ENCODE results near the gene CMTM1.
A peak's percentile ranks its signal among the peaks of the same experiment; 100 is the strongest.

The CMTM1 gene

GRCh38 chr16:66581246-66581952 lies 15.2 kb downstream of the CMTM1 start:
- no peaks in the 10 kb centered on the region for H3F3A ChIP-seq (ENCODE audit: low read depth)
- no peaks in the 10 kb centered on the region for H3K79me2 ChIP-seq (ENCODE audit: insufficient read depth, low read length)
- TF ChIP-seq CTCF (conservative IDR thresholded peaks at IDR 0.05; ENCODE audit: low read length) (no peak), EZH2phosphoT487 (IDR thresholded peaks at IDR 0.05; ENCODE audit: borderline replicate concordance) (no peak)
- H3K4me2 ChIP-seq (ENCODE audit: low read depth, low read length, poor library complexity, severe bottlenecking) = no peak overlapping the region
- H3K36me3 ChIP-seq (ENCODE audit: insufficient read depth, low read length) = no peaks in the 10 kb centered on the region
- H4K20me1 ChIP-seq (ENCODE audit: insufficient read depth, low read length, poor library complexity, severe bottlenecking) = no peaks in the 10 kb centered on the region
- H3K4me1 ChIP-seq (ENCODE audit: insufficient read depth, low read length, poor library complexity, severe bottlenecking) = peaks cover 20% of the 10 kb centered on the region
- no peaks in the 10 kb centered on the region for H3K9me3 ChIP-seq (ENCODE audit: insufficient read depth, low read depth, low read length)
- H3K4me3 ChIP-seq (ENCODE audit: low read length, poor library complexity, severe bottlenecking) = no peak overlapping the region
- no peaks in the 10 kb centered on the region for H3K27me3 ChIP-seq (ENCODE audit: insufficient read depth, low read length, poor library complexity, severe bottlenecking)
- no peak overlapping the region for H3K9ac ChIP-seq (ENCODE audit: low read depth, low read length, poor library complexity, severe bottlenecking)
- no peak overlapping the region for H2AFZ ChIP-seq (ENCODE audit: low read length)
- no peaks in the 10 kb centered on the region for H3K9me2 ChIP-seq (replicated peaks; ENCODE audit: low read depth, low read length)

- Histone ChIP-seq H3K36me3 (ENCODE audit: insufficient read depth, low read length) (no peaks in the 10 kb centered on the region), H3K4me2 (ENCODE audit: low read depth, low read length, poor library complexity, severe bottlenecking) (no peak overlapping the region), H3K27me3 (ENCODE audit: insufficient read depth, low read length, poor library complexity, severe bottlenecking) (no peaks in the 10 kb centered on the region), H2AFZ (ENCODE audit: low read length) (no peak overlapping the region), H4K20me1 (ENCODE audit: insufficient read depth, low read length, poor library complexity, severe bottlenecking) (no peaks in the 10 kb centered on the region), H3K9me3 (ENCODE audit: insufficient read depth, low read depth, low read length) (no peaks in the 10 kb centered on the region), H3K4me1 (ENCODE audit: insufficient read depth, low read length, poor library complexity, severe bottlenecking) (peaks cover 16% of the 10 kb centered on the region), H3K9ac (ENCODE audit: low read depth, low read length, poor library complexity, severe bottlenecking) (no peak overlapping the region), H3K79me2 (ENCODE audit: insufficient read depth, low read length) (no peaks in the 10 kb centered on the region), H3F3A (ENCODE audit: low read depth) (no peaks in the 10 kb centered on the region), H3K4me3 (ENCODE audit: low read length, poor library complexity, severe bottlenecking) (no peak overlapping the region), H3K9me2 (replicated peaks; ENCODE audit: low read depth, low read length) (no peaks in the 10 kb centered on the region)
- TF ChIP-seq EZH2phosphoT487 (IDR thresholded peaks at IDR 0.05; ENCODE audit: borderline replicate concordance) (no peak), CTCF (conservative IDR thresholded peaks at IDR 0.05; ENCODE audit: low read length) (no peak)
Observed at GRCh38 chr16:66585481-66586239, 19.4 kb downstream of the CMTM1 start.

GRCh38 chr16:66587881-66588600 lies 21.8 kb downstream of the CMTM1 start:
- H3K4me3 ChIP-seq (ENCODE audit: low read length, poor library complexity, severe bottlenecking) = no peak overlapping the region
- H3K4me2 ChIP-seq (ENCODE audit: low read depth, low read length, poor library complexity, severe bottlenecking) = no peak overlapping the region
- no peaks in the 10 kb centered on the region for H3K36me3 ChIP-seq (ENCODE audit: insufficient read depth, low read length)
- no peaks in the 10 kb centered on the region for H4K20me1 ChIP-seq (ENCODE audit: insufficient read depth, low read length, poor library complexity, severe bottlenecking)
- H3K9me3 ChIP-seq (ENCODE audit: insufficient read depth, low read depth, low read length) = no peaks in the 10 kb centered on the region
- H3K9ac ChIP-seq (ENCODE audit: low read depth, low read length, poor library complexity, severe bottlenecking) = peak overlapping the region; percentile 23
- no peaks in the 10 kb centered on the region for H3K9me2 ChIP-seq (replicated peaks; ENCODE audit: low read depth, low read length)
- no peaks in the 10 kb centered on the region for H3K27me3 ChIP-seq (ENCODE audit: insufficient read depth, low read length, poor library complexity, severe bottlenecking)
- H3K79me2 ChIP-seq (ENCODE audit: insufficient read depth, low read length) = no peaks in the 10 kb centered on the region
- TF ChIP-seq EZH2phosphoT487 (IDR thresholded peaks at IDR 0.05; ENCODE audit: borderline replicate concordance) = no peak
- no peak for TF ChIP-seq CTCF (conservative IDR thresholded peaks at IDR 0.05; ENCODE audit: low read length)
- no peaks in the 10 kb centered on the region for H3F3A ChIP-seq (ENCODE audit: low read depth)
- no peak overlapping the region for H2AFZ ChIP-seq (ENCODE audit: low read length)
- peaks cover 16% of the 10 kb centered on the region for H3K4me1 ChIP-seq (ENCODE audit: insufficient read depth, low read length, poor library complexity, severe bottlenecking)
